Panc1 (cell line): Measurements from ENCODE around the gene TLCD5.

Source experiments
- POLR2AphosphoS5 ChIP-seq: IDR thresholded peaks from 2 replicates; pipeline ENCODE4 v1.6.1; 2012; ENCODE audit warnings: mild to moderate bottlenecking, low read depth, low read length, moderate library complexity
- SIN3A ChIP-seq: IDR thresholded peaks from 2 replicates; pipeline ENCODE4 v1.6.1; 2012; ENCODE audit warnings: low read depth, mild to moderate bottlenecking, low read length, moderate library complexity, borderline replicate concordance; ENCODE audit not compliant: insufficient read depth
- TCF7L2 ChIP-seq: IDR thresholded peaks from 2 replicates; pipeline ENCODE4 v1.6.1; 2011; ENCODE audit warnings: mild to moderate bottlenecking, low read depth, low read length, inconsistent platforms
- TF ChIP-seq, protein P1 (sequence below): fragments of 450-650 bp; IDR thresholded peaks from 2 replicates; pipeline ENCODE4 v1.5.1; 2017; ENCODE audit warnings: mild to moderate bottlenecking
- TF ChIP-seq, protein P2 (sequence below), 2 experiments: IDR thresholded peaks; 2 replicates each; pipeline ENCODE4 v1.6.1; 2011 to 2012; ENCODE audit warnings: low read depth in 2 of 2, control low read depth in 1 of 2, low read length in 1 of 2, mild to moderate bottlenecking in 1 of 2, moderate library complexity in 1 of 2; ENCODE audit not compliant: insufficient read depth in 1 of 2

DNA sequence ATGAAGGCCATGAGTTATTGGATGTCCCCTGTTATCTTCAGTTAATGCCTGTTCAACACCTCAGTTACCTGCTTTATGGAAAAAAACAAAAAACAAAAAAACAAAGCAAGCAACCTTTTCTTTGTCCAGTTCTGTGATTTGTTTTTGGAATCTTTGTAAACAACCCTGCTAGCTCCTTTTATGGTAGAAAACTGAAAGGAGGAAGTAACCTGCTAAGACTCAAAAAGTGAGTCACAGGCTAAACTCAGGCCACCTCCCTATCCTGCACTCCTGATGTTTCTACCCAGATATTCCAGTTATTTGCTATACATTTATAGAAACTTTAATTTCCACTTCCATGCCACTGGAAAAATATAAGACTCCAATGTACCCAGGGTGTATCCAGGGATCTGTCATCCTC is 20.6 kb upstream of the TLCD5 start:
- TF ChIP-seq, protein P1, sequence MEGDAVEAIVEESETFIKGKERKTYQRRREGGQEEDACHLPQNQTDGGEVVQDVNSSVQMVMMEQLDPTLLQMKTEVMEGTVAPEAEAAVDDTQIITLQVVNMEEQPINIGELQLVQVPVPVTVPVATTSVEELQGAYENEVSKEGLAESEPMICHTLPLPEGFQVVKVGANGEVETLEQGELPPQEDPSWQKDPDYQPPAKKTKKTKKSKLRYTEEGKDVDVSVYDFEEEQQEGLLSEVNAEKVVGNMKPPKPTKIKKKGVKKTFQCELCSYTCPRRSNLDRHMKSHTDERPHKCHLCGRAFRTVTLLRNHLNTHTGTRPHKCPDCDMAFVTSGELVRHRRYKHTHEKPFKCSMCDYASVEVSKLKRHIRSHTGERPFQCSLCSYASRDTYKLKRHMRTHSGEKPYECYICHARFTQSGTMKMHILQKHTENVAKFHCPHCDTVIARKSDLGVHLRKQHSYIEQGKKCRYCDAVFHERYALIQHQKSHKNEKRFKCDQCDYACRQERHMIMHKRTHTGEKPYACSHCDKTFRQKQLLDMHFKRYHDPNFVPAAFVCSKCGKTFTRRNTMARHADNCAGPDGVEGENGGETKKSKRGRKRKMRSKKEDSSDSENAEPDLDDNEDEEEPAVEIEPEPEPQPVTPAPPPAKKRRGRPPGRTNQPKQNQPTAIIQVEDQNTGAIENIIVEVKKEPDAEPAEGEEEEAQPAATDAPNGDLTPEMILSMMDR = no peak
- TF ChIP-seq, protein P2, sequence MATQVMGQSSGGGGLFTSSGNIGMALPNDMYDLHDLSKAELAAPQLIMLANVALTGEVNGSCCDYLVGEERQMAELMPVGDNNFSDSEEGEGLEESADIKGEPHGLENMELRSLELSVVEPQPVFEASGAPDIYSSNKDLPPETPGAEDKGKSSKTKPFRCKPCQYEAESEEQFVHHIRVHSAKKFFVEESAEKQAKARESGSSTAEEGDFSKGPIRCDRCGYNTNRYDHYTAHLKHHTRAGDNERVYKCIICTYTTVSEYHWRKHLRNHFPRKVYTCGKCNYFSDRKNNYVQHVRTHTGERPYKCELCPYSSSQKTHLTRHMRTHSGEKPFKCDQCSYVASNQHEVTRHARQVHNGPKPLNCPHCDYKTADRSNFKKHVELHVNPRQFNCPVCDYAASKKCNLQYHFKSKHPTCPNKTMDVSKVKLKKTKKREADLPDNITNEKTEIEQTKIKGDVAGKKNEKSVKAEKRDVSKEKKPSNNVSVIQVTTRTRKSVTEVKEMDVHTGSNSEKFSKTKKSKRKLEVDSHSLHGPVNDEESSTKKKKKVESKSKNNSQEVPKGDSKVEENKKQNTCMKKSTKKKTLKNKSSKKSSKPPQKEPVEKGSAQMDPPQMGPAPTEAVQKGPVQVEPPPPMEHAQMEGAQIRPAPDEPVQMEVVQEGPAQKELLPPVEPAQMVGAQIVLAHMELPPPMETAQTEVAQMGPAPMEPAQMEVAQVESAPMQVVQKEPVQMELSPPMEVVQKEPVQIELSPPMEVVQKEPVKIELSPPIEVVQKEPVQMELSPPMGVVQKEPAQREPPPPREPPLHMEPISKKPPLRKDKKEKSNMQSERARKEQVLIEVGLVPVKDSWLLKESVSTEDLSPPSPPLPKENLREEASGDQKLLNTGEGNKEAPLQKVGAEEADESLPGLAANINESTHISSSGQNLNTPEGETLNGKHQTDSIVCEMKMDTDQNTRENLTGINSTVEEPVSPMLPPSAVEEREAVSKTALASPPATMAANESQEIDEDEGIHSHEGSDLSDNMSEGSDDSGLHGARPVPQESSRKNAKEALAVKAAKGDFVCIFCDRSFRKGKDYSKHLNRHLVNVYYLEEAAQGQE (IDR thresholded peaks at IDR 0.05; ENCODE audit: insufficient read depth in 1 of 2, low read depth in 2 of 2, low read length in 1 of 2) = no peak
- TF ChIP-seq TCF7L2 (no peak), POLR2AphosphoS5 (no peak), SIN3A (no peak)
